PC-9 (cell line): Measurements from ENCODE around the gene MSANTD7. TPM values are rescaled to one million over a fixed set of nuclear protein-coding genes. Genes with fewer than 3 reads are reported as not detected.

ENCODE experiments used
- BruUV-seq: library from RNA; stranded (reverse); fragments of 400-500 nt; replicated peaks from 2 replicates; lab custom pipeline; 2021; lab: Mats Ljungman, UMichigan
- CTCF ChIA-PET: fragments of 300-600 bp; sonication (Branson Sonifier 250); formaldehyde crosslinking; loops from one replicate; lab custom pipeline; 2022; ENCODE audit warnings: antibody characterized with exemption; lab: Charles Lee
- POLR2A ChIA-PET: fragments of 300-600 bp; sonication (Branson Sonifier 250); formaldehyde crosslinking; loops from one replicate; lab custom pipeline; 2022; ENCODE audit warnings: antibody characterized with exemption; ENCODE audit not compliant: unreplicated experiment; lab: Charles Lee
- DNase-seq, 2 experiments: peaks; one replicate each; pipeline versions ENCODE4 v3.0.0 to v3.0.0-alpha.2; 2015 to 2022; ENCODE audit warnings: mixed read lengths in 1 of 2
- H2AFZ ChIP-seq: fragments of 200-600 bp; sonication (generic); 2 replicates; pipeline ENCODE4 v1.8.1; 2017; ENCODE audit warnings: antibody characterized with exemption
- H3F3A ChIP-seq: fragments of 200-600 bp; sonication (generic); 2 replicates; pipeline ENCODE4 v1.8.1; 2017; ENCODE audit warnings: antibody characterized with exemption, mild to moderate bottlenecking, low read depth; ENCODE audit not compliant: insufficient read depth
- H3K27ac ChIP-seq: fragments of 200-600 bp; sonication (generic); 2 replicates; pipeline ENCODE4 v1.6.1; 2016; ENCODE audit warnings: mixed run types
- H3K27me3 ChIP-seq: fragments of 200-600 bp; sonication (generic); 2 replicates; pipeline ENCODE4 v1.6.1; 2016; ENCODE audit warnings: low read depth, mixed run types; ENCODE audit not compliant: insufficient read depth
- H3K36me3 ChIP-seq: fragments of 200-600 bp; sonication (generic); 2 replicates; pipeline ENCODE4 v1.6.1; 2016; ENCODE audit warnings: low read depth, mixed run types
- H3K4me1 ChIP-seq: fragments of 200-600 bp; sonication (generic); replicated peaks from 2 replicates; pipeline ENCODE4 v1.6.1; 2016; ENCODE audit warnings: mixed run types; ENCODE audit not compliant: insufficient read depth
- H3K4me2 ChIP-seq: fragments of 200-600 bp; sonication (generic); 2 replicates; pipeline ENCODE4 v1.6.1; 2017; ENCODE audit warnings: mixed run types
- H3K4me3 ChIP-seq: fragments of 200-600 bp; sonication (generic); 2 replicates; pipeline ENCODE4 v1.6.1; 2016; ENCODE audit warnings: mixed run types
- H3K79me2 ChIP-seq: fragments of 200-600 bp; sonication (generic); 2 replicates; pipeline ENCODE4 v1.6.1; 2017; ENCODE audit warnings: low read depth, mixed run types
- H3K9me2 ChIP-seq: fragments of 200-600 bp; sonication (generic); 2 replicates; pipeline ENCODE4 v1.8.1; 2017; ENCODE audit warnings: mild to moderate bottlenecking; ENCODE audit not compliant: insufficient read depth
- H3K9me3 ChIP-seq: fragments of 200-600 bp; sonication (generic); 2 replicates; pipeline ENCODE4 v1.8.1; 2016; ENCODE audit warnings: low read depth; ENCODE audit not compliant: insufficient read depth
- H4K20me1 ChIP-seq: fragments of 200-600 bp; sonication (generic); 2 replicates; pipeline ENCODE4 v1.8.1; 2017; ENCODE audit not compliant: insufficient read depth
- CTCF ChIP-seq: fragments of 200-600 bp; sonication (generic); conservative IDR thresholded peaks from 2 replicates; pipeline ENCODE4 v1.6.1; 2017; ENCODE audit warnings: mixed run types, antibody characterized with exemption, mild to moderate bottlenecking, moderate library complexity
- EZH2 ChIP-seq: fragments of 200-600 bp; sonication (generic); IDR thresholded peaks from 2 replicates; pipeline ENCODE4 v1.8.0; 2017; ENCODE audit warnings: antibody characterized with exemption, low read depth
- intact Hi-C: fragments of 100-400 bp; cut with micrococcal nuclease; formaldehyde crosslinking; loops from one replicate; pipeline ENCODE4 v1.10.0; 2022; ENCODE audit not compliant: unreplicated experiment
- total RNA-seq: library from RNA; stranded (reverse); gene quantifications from 2 replicates; pipeline ENCODE4 v1.2.3, GENCODE V29; 2021

MSANTD7 gene
- total RNA-seq, 1 experiment from 2014 or later = 11.6 TPM

- Histone ChIP-seq H3K4me3 (peak overlapping the region; percentile 67), H3F3A (peaks cover 10% of the 10 kb centered on the region; the same call in 1 of the 2 replicates), H3K27ac (no peak overlapping the region), H2AFZ (peak overlapping the region; percentile 85; the same call in 1 of the 2 replicates), H4K20me1 (no peaks in the 10 kb centered on the region; the same call in 1 of the 2 replicates), H3K4me2 (peak overlapping the region; percentile 95), H3K36me3 (no peaks in the 10 kb centered on the region), H3K79me2 (peaks cover 84% of the 10 kb centered on the region), H3K9me2 (no peaks in the 10 kb centered on the region), H3K27me3 (no peaks in the 10 kb centered on the region), H3K9me3 (no peaks in the 10 kb centered on the region), H3K4me1 (peaks cover 24% of the 10 kb centered on the region)
- ChIA-PET CTCF (no interaction called here), POLR2A (interaction anchor here (0.6 kb wide), 2 partner anchors 81 to 290 kb away, joined by 5 to 8 read pairs; no protein-coding TSS in a partner anchor)
- BruUV-seq = TSS peak; percentile 59
- TF ChIP-seq CTCF (no peak), EZH2 (no peak)
- intact Hi-C loops = no loop called here
- no peak for DNase-seq
Measured at GRCh38 chr10:14880229-14880628, 42.1 kb downstream of the MSANTD7 start.

GRCh38 chr10:14884082-14884481 is 46.0 kb downstream of the MSANTD7 start:
- H3F3A ChIP-seq = no peaks in the 10 kb centered on the region
- no peak overlapping the region for H3K4me3 ChIP-seq
- H3K4me1 ChIP-seq = peaks cover 15% of the 10 kb centered on the region
- no peaks in the 10 kb centered on the region; the same call in 1 of the 2 replicates for H4K20me1 ChIP-seq
- intact Hi-C loops = no loop called here
- H3K79me2 ChIP-seq = peaks cover 93% of the 10 kb centered on the region
- TF ChIP-seq CTCF (no peak), EZH2 (no peak)
- H3K36me3 ChIP-seq = no peaks in the 10 kb centered on the region
- no peak overlapping the region for H3K4me2 ChIP-seq
- ChIA-PET CTCF (no interaction called here), POLR2A (no interaction called here)
- H3K9me3 ChIP-seq = no peaks in the 10 kb centered on the region
- no peaks in the 10 kb centered on the region for H3K9me2 ChIP-seq
- H3K27ac ChIP-seq = no peak overlapping the region
- no TSS peak for BruUV-seq
- no peak for DNase-seq
- no peak overlapping the region for H2AFZ ChIP-seq
- H3K27me3 ChIP-seq = no peaks in the 10 kb centered on the region

Other genes with a start within 250 kb of the MSANTD7 start
- gene FAM107B, start 63.4 kb upstream of the MSANTD7 start, total RNA-seq = 99.0 and 144 TPM in 2 replicates
- gene CDNF, start 269 bp upstream of the MSANTD7 start, total RNA-seq = 0.48 and 1.2 TPM in 2 replicates
- 13.9 and 23.1 TPM in 2 replicates for gene HSPA14, start within 50 bp of the MSANTD7 start, total RNA-seq
- gene SUV39H2, start 40.6 kb downstream of the MSANTD7 start, total RNA-seq = 13.4 and 20.9 TPM in 2 replicates
- gene DCLRE1C, start 115.8 kb downstream of the MSANTD7 start, total RNA-seq = 14.0 and 15.6 TPM in 2 replicates
- gene MEIG1, start 121.1 kb downstream of the MSANTD7 start, total RNA-seq = 1.8 and 4.1 TPM in 2 replicates
- not detected in 2 replicates for gene OLAH, start 205.6 kb downstream of the MSANTD7 start, total RNA-seq